IMR-90 (cell line): ENCODE data around the gene LILRA2. TPM values are rescaled to one million over a fixed set of nuclear protein-coding genes. Genes with fewer than 3 reads are reported as not detected.

ENCODE experiments used
- ATAC-seq: fragments of 200-7000 bp; cut with Tn5 transposase; 2 replicates; pipeline ENCODE4 v1.9.1; 2020; ENCODE audit warnings: low read depth, mild to moderate bottlenecking, moderate library complexity
- BruUV-seq: library from RNA; stranded (reverse); fragments of 400-500 nt; replicated peaks from 2 replicates; lab custom pipeline; 2021; lab: Mats Ljungman, UMichigan
- CTCF ChIA-PET: fragments of 300-600 bp; formaldehyde crosslinking; extraction: SDS; loops from one replicate; lab custom pipeline; 2021; ENCODE audit warnings: antibody characterized with exemption; lab: Yijun Ruan, JAX
- POLR2A ChIA-PET: fragments of 300-600 bp; sonication (Branson Sonifier 250); formaldehyde crosslinking; loops from one replicate; lab custom pipeline; 2022; ENCODE audit warnings: antibody characterized with exemption; ENCODE audit not compliant: unreplicated experiment; lab: Charles Lee
- DNase-seq: peaks from one replicate; pipeline ENCODE4 v3.0.0; 2013
- H2AFZ ChIP-seq: replicated peaks from 2 replicates; pipeline ENCODE3; 2013; ENCODE audit warnings: low read length, mild to moderate bottlenecking; ENCODE audit not compliant: poor library complexity
- H2AK5ac ChIP-seq: 2 replicates; pipeline ENCODE4 v1.6.1; 2013; ENCODE audit warnings: low read depth, low read length, inconsistent platforms
- H2AK9ac ChIP-seq: replicated peaks from 2 replicates; pipeline ENCODE3; 2013; ENCODE audit warnings: mild to moderate bottlenecking, low read depth, low read length, moderate library complexity; ENCODE audit not compliant: poor library complexity
- H2BK120ac ChIP-seq: 2 replicates; pipeline ENCODE4 v1.6.1; 2013; ENCODE audit warnings: low read depth, low read length, inconsistent platforms
- H2BK15ac ChIP-seq: 3 replicates; pipeline ENCODE4 v1.6.1; 2013; ENCODE audit warnings: low read depth, low read length, inconsistent platforms
- H2BK20ac ChIP-seq: 2 replicates; pipeline ENCODE4 v1.6.1; 2013; ENCODE audit warnings: low read depth, mild to moderate bottlenecking, inconsistent platforms, low read length, moderate library complexity
- H2BK5ac ChIP-seq: 2 replicates; pipeline ENCODE4 v1.6.1; 2013; ENCODE audit warnings: mild to moderate bottlenecking, low read depth, low read length, inconsistent platforms; ENCODE audit not compliant: poor library complexity, severe bottlenecking
- H3K14ac ChIP-seq: replicated peaks from 2 replicates; pipeline ENCODE4 v1.6.1; 2013; ENCODE audit warnings: low read depth, low read length, inconsistent platforms
- H3K18ac ChIP-seq: 2 replicates; pipeline ENCODE4 v1.6.1; 2013; ENCODE audit warnings: low read depth, low read length, control low read depth
- H3K23ac ChIP-seq: 2 replicates; pipeline ENCODE4 v1.6.1; 2013; ENCODE audit warnings: low read depth, low read length, inconsistent platforms
- H3K27ac ChIP-seq: 2 replicates; pipeline ENCODE4 v1.5.1; 2013; ENCODE audit warnings: mild to moderate bottlenecking, control low read depth, low read length; ENCODE audit not compliant: insufficient read depth
- H3K27me3 ChIP-seq: 2 replicates; pipeline ENCODE4 v1.6.1; 2013; ENCODE audit warnings: low read length; ENCODE audit not compliant: control insufficient read depth, insufficient read depth
- H3K36me3 ChIP-seq: 2 replicates; pipeline ENCODE4 v1.6.1; 2013; ENCODE audit warnings: low read length, mixed read lengths; ENCODE audit not compliant: control insufficient read depth, insufficient read depth
- H3K4ac ChIP-seq: 2 replicates; pipeline ENCODE4 v1.6.1; 2013; ENCODE audit warnings: low read depth, low read length, inconsistent platforms
- H3K4me1 ChIP-seq: 2 replicates; pipeline ENCODE4 v1.6.1; 2013; ENCODE audit warnings: low read length, mixed read lengths; ENCODE audit not compliant: control insufficient read depth, insufficient read depth
- H3K4me2 ChIP-seq: 2 replicates; pipeline ENCODE4 v1.6.1; 2013; ENCODE audit warnings: low read depth, mild to moderate bottlenecking, control low read depth, low read length, moderate library complexity
- H3K4me3 ChIP-seq: 2 replicates; pipeline ENCODE4 v1.5.1; 2013; ENCODE audit warnings: low read depth, mild to moderate bottlenecking, control low read depth, low read length, moderate library complexity; ENCODE audit not compliant: insufficient read depth
- H3K56ac ChIP-seq: 2 replicates; pipeline ENCODE4 v1.6.1; 2013; ENCODE audit warnings: low read length, inconsistent platforms; ENCODE audit not compliant: insufficient read depth; ENCODE audit errors: extremely low read depth
- H3K79me1 ChIP-seq, 2 experiments: 2 replicates each; pipeline ENCODE4 v1.6.1; 2013; ENCODE audit warnings: low read length in 2 of 2, inconsistent platforms in 1 of 2, low read depth in 1 of 2
- H3K9ac ChIP-seq: 2 replicates; pipeline ENCODE4 v1.6.1; 2013; ENCODE audit warnings: low read depth, low read length, control low read depth
- H3K9me1 ChIP-seq: 2 replicates; pipeline ENCODE4 v1.6.1; 2013; ENCODE audit warnings: low read length, inconsistent platforms; ENCODE audit not compliant: insufficient read depth
- H3K9me3 ChIP-seq: 2 replicates; pipeline ENCODE4 v1.6.1; 2013; ENCODE audit warnings: low read length; ENCODE audit not compliant: control insufficient read depth, insufficient read depth
- H4K20me1 ChIP-seq: 2 replicates; pipeline ENCODE4 v1.6.1; 2013; ENCODE audit warnings: low read length, inconsistent platforms; ENCODE audit not compliant: insufficient read depth
- H4K5ac ChIP-seq: 2 replicates; pipeline ENCODE4 v1.6.1; 2013; ENCODE audit warnings: mild to moderate bottlenecking, low read depth, low read length, control low read depth
- H4K8ac ChIP-seq, 2 experiments: 2 replicates each; pipeline ENCODE4 v1.6.1; 2013; ENCODE audit warnings: low read depth in 2 of 2, low read length in 2 of 2, control low read depth in 1 of 2, inconsistent platforms in 1 of 2
- H4K91ac ChIP-seq: 2 replicates; pipeline ENCODE4 v1.6.1; 2013; ENCODE audit warnings: low read depth, low read length, inconsistent platforms; ENCODE audit not compliant: insufficient read depth
- MAFK ChIP-seq: IDR thresholded peaks from 2 replicates; pipeline ENCODE4 v1.6.1; 2012; ENCODE audit warnings: low read depth, low read length, improper control_type of control experiment
- WGBS, 2 experiments: methylation state at CpG; one replicate each; pipeline versions ENCODE4 v1.1.5 to v1.1.7; 2013; ENCODE audit warnings: missing lambda C conversion rate in 2 of 2; ENCODE audit not compliant: insufficient read length in 1 of 2; ENCODE audit errors: extremely low coverage in 2 of 2; 5-methylcytosine and 5-hydroxymethylcytosine counted together
- dilution Hi-C: fragments of 300-500 bp; cut with HindIII; formaldehyde crosslinking; loops from one replicate; pipeline ENCODE4 v1.14.3; 2018; ENCODE audit warnings: low sequenced_read_pairs; ENCODE audit not compliant: unreplicated experiment
- in situ Hi-C: fragments of 300-500 bp; cut with MboI; formaldehyde crosslinking; loops from 3 replicates; pipeline ENCODE4 v1.14.3; 2019; ENCODE audit warnings: low sequenced_read_pairs, inconsistent platforms, mixed read lengths
- intact Hi-C: fragments of 100-400 bp; cut with micrococcal nuclease; formaldehyde crosslinking; loops from 2 replicates; pipeline ENCODE4 v1.10.0; 2022
- polyA plus RNA-seq, 3 experiments: library from polyadenylated mRNA; depleted of rRNA; stranded (reverse); fragments of >200 nt; gene quantifications; 2 replicates each; pipeline ENCODE4 v1.2.3, GENCODE V29; 2012; ENCODE audit warnings: low replicate concordance in 1 of 3
- total RNA-seq: library from RNA; depleted of rRNA; stranded (reverse); fragments of >200 nt; gene quantifications from 2 replicates; pipeline ENCODE4 v1.2.3, GENCODE V29; 2012
- TF ChIP-seq, protein P1 (sequence below): conservative IDR thresholded peaks from 2 replicates; pipeline ENCODE4 v1.5.1; 2012; ENCODE audit warnings: mild to moderate bottlenecking, low read depth, low read length, improper control_type of control experiment
- TF ChIP-seq, protein P2 (sequence below): fragments of 150-350 bp; IDR thresholded peaks from 2 replicates; pipeline ENCODE4 v1.6.1; 2016; ENCODE audit warnings: low read depth, mild to moderate bottlenecking, low read length, moderate library complexity, borderline replicate concordance

The LILRA2 gene
- total and polyA plus RNA-seq, 2 of the 4 experiments (the other 2 are of a cell fraction), result not detected

DNA sequence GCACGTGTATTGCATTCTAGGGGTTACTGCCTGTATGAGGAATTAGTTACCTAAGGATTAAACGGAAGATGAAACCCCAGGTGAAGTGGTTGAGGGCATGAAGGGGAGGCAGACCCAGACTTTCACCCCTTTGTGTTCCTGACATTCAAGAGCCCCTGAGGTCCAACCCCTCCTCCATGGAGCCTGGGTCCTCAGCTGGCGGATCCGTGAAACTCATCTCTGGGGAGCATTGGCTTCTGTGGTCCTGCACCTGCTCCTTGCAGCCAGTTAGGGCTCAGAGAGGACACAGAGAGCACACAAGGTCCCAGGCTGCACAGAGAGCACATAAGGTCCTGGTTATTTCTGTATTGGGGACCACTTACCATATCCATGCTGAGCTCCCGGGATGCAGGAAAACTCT lies 12.8 kb downstream of the LILRA2 start:
- DNase-seq (no peak), ATAC-seq (no peak)
- Histone ChIP-seq H4K20me1 (no peaks in the 10 kb centered on the region), H2BK120ac (no peak overlapping the region), H3K79me1 (no peaks in the 10 kb centered on the region), H3K56ac (no peak overlapping the region), H2BK5ac (no peak overlapping the region), H3K14ac (no peak overlapping the region), H2AFZ (no peak overlapping the region), H2BK15ac (no peak overlapping the region), H3K4ac (no peak overlapping the region), H3K4me2 (no peak overlapping the region), H3K18ac (no peak overlapping the region), H4K91ac (no peak overlapping the region), H3K4me3 (no peak overlapping the region), H2AK5ac (no peak overlapping the region), H3K9me3 (peaks cover 23% of the 10 kb centered on the region), H3K36me3 (no peaks in the 10 kb centered on the region), H3K9ac (no peak overlapping the region), H3K4me1 (no peaks in the 10 kb centered on the region), H3K27me3 (no peaks in the 10 kb centered on the region), H2AK9ac (no peak overlapping the region), H2BK20ac (no peak overlapping the region), H3K9me1 (no peaks in the 10 kb centered on the region), H3K27ac (no peak overlapping the region), H4K8ac (no peak overlapping the region), H4K5ac (no peak overlapping the region), H3K23ac (no peak overlapping the region)
- ChIA-PET POLR2A (no interaction called here), CTCF (no interaction called here)
- 50% methylated on average over 2 of the region's 5 CpGs; no CpG with 5 or more reads in 1 of the 2 experiments for WGBS, 2 experiments
- TF ChIP-seq MAFK, result no peak
- TF ChIP-seq, protein P1, sequence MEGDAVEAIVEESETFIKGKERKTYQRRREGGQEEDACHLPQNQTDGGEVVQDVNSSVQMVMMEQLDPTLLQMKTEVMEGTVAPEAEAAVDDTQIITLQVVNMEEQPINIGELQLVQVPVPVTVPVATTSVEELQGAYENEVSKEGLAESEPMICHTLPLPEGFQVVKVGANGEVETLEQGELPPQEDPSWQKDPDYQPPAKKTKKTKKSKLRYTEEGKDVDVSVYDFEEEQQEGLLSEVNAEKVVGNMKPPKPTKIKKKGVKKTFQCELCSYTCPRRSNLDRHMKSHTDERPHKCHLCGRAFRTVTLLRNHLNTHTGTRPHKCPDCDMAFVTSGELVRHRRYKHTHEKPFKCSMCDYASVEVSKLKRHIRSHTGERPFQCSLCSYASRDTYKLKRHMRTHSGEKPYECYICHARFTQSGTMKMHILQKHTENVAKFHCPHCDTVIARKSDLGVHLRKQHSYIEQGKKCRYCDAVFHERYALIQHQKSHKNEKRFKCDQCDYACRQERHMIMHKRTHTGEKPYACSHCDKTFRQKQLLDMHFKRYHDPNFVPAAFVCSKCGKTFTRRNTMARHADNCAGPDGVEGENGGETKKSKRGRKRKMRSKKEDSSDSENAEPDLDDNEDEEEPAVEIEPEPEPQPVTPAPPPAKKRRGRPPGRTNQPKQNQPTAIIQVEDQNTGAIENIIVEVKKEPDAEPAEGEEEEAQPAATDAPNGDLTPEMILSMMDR, result no peak
- TF ChIP-seq, protein P2, sequence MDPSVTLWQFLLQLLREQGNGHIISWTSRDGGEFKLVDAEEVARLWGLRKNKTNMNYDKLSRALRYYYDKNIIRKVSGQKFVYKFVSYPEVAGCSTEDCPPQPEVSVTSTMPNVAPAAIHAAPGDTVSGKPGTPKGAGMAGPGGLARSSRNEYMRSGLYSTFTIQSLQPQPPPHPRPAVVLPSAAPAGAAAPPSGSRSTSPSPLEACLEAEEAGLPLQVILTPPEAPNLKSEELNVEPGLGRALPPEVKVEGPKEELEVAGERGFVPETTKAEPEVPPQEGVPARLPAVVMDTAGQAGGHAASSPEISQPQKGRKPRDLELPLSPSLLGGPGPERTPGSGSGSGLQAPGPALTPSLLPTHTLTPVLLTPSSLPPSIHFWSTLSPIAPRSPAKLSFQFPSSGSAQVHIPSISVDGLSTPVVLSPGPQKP, result no peak
- no TSS peak for BruUV-seq
- intact Hi-C loops (no loop called here), in situ Hi-C loops (no loop called here), dilution Hi-C loops (no loop called here)
